Stimulated activated CD4-positive, alpha-beta T cell treated with anti-CD3 and anti-CD28 coated beads, Interleukin-12 subunit alpha, Interleukin-12 subunit beta, amount 100 ng/mL, for 24 hours (primary cell): ENCODE data around the gene BCL6.

Experiments
- DNase-seq, 2 experiments: peaks; one replicate each; pipeline ENCODE4 v3.0.0-alpha.2; 2020; ENCODE audit warnings: low read depth in 2 of 2

The BCL6 gene

DNA sequence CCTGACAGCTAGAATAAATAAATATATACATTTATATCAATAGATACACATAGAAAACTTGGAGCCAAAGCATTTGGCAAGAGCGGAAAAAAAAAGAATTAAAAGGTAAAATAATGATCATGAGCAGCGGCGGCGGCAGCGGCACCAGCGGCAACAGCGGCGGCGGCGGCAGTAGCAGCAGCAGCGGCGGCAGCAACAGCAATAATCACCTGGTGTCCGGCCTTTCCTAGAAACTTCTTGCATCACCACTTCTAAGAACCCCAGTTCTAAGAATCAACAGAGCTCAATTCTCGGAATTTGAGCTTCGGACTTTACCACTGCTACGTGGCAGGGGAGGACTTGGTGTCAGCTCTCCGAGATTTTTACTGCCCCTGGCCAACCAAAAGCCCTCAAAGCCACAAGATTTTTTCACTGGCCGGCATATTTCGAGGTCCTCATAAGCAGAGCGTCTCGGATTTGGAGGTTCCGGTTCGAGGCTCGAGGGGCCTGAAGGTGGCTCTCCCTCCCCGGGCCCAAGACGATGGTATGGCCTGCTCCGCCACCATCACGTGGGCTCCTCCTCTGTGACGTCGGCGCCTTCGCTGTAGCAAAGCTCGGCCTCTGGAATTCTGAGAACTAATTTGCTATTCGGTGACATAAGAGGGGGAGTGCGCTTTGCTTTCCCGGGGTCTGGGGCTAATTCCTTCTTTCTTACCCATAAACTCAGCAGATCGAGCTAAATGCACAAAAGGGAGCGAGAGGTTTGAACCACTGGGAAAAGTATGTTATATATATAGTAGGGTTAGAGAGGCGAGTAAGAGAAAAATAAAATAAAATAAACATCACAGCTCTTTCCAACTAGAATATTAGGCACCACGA is at the start of gene BCL6:
BCL6 (minus strand) TSS at position 268 of the 858 bp plus-strand sequence. CDS start 11,775 bp downstream, outside the sequence.
- DNase-seq: peak; percentile 74 to 76

- DNase-seq: no peak
Measured at GRCh38 chr3:187794731-187795130, 49.5 kb upstream of the BCL6 start.

DNA sequence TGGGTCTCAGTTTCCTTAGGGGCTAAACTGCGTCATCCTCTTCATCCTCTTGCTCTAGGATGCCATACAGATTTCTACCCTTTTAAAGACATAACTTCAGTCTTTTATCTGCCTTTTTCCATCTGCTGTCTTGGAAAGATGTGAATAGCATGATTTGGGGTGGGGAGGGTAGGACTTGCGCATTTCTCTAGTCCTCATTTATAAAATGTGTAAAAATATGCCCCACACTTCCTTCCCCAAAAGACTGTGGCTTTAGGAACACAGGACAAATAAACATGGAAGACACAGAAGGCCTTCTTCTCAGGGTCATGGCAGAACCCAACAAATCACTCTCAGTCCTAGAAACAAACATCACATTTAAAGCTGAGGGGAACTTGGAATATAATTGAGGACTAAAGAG is 48.4 kb upstream of the BCL6 start:
- no peak for DNase-seq

DNA sequence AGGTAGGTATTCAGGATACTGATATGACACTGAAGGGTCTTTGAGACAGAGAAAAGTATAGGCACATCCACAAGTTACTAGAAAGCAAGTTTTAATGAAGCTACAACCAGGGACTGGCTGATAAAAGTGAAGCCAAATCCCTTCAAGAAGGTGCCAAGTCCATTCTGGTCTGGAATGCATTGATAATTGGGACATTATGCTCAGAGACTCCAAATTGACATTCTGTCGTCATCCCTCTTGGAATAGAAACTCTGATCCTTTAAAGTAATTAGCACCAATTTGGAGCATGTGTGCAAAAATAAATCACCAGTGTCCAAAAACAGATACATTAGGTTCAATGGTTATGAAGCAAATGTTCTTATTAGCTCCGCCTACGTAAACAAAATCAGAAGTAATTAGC is 47.3 kb upstream of the BCL6 start:
- DNase-seq: no peak

DNA sequence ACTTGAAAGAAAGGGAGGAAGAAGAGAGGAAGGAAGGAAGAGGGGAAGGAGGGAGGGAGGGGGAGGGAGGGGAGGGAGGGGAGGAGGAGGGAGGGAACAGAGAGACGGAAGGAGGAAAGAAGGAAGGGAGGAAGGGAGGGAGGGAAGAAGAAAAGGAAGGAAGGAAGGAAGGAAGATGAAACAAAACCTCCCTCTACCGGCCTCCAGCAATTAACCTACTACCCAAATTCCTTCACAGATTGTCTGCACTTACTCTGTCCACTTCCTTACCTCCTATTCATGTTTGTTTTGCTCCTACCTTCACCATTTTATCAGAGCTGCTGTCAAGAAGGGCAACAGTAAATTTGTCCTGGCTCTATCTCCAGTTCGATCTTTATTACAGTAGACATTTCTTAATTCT is 44.6 kb upstream of the BCL6 start:
- DNase-seq: no peak

GRCh38 chr3:187788984-187789857 is 44.0 kb upstream of the BCL6 start:
- no peak for DNase-seq

DNA sequence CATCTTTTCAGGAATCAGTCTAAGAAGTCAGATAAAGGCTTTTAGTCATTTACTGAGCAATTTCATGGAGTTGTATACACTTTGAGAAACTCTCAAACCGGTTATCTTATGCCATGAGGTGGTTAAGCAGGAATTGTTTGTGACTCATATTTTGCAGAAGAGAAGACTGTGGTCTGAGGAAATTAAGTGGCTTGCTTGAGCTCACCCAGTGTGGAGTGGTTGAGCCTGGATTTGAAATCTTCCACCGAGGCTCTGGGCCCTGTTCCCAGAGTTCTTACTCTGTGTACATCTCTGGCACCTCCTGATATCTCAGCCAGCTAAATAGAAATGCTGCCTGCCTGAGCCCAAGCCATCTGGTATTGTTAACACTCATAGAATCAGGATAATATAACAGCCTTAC is 37.8 kb upstream of the BCL6 start:
- no peak for DNase-seq

DNA sequence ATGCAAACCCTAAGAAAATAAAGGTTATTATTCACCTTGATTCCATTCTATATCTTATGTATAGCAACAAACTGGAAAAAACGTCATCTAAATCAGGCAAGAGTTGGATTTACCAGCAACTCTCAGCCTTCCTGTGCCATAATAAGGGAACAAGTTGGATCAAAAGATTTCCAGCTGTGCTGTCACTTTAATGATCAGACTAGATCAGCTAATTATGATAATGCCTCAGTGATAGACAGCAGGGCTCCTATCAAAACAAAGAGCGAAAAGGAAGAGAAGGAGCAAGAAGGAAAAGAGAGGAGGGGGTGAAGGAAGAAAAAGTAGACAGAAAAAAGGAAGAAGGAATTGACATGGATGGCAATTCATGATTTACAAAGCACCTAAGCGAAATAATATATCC is 36.7 kb upstream of the BCL6 start:
- no peak for DNase-seq

GRCh38 chr3:187781001-187781400 is 35.7 kb upstream of the BCL6 start:
- no peak for DNase-seq

DNA sequence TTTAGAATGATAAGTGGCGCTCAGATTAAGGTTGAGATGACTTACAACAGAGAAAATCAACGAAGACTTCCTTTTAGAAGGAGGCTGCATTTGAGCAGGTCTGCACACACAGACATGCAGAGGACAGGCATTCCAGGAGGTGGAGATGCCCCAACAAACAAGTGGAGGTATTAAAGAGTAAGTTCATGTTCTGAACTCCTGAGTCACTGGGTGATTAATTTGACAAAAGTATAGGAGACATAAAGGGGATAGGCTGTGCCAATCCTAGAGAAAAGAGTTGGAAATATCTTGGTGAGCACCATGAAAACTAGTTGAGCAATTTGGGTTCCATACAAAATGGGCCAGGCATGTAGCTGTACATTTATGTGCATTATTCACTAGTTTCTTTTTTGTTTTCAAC is 33.5 kb upstream of the BCL6 start:
- DNase-seq: no peak

GRCh38 chr3:187777331-187777941 is 32.2 kb upstream of the BCL6 start:
- DNase-seq: no peak

- no peak for DNase-seq
Measured at GRCh38 chr3:187775549-187775948, 30.3 kb upstream of the BCL6 start.

DNA sequence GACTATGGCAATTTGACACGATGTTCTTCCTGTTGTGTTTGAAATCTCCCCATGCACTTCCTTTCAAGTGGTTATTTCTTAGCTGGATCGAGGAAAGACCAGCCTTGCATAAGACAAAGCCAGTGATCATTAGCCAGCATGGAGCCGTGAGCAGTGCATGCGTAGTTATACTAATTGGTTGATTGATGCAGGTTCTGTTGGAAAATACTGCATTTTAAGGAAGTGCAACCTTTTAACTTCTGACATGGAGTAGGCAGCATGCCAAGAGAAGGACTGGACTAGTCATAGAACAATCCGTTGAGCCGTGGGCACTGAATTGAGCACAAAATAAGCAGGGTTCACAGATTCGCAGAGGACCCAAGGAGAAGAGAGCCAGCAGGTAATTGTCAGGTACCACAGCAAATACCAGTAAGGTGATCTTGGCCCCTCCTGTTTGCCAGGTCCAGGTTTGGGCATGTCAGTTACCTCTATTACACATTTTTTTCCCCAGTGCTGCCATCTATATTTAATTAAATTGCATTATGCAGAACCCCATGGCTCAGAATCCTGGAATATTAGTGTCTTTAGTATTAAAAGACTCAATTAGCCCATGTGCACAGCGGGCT is 29.0 kb upstream of the BCL6 start:
- no peak for DNase-seq

DNA sequence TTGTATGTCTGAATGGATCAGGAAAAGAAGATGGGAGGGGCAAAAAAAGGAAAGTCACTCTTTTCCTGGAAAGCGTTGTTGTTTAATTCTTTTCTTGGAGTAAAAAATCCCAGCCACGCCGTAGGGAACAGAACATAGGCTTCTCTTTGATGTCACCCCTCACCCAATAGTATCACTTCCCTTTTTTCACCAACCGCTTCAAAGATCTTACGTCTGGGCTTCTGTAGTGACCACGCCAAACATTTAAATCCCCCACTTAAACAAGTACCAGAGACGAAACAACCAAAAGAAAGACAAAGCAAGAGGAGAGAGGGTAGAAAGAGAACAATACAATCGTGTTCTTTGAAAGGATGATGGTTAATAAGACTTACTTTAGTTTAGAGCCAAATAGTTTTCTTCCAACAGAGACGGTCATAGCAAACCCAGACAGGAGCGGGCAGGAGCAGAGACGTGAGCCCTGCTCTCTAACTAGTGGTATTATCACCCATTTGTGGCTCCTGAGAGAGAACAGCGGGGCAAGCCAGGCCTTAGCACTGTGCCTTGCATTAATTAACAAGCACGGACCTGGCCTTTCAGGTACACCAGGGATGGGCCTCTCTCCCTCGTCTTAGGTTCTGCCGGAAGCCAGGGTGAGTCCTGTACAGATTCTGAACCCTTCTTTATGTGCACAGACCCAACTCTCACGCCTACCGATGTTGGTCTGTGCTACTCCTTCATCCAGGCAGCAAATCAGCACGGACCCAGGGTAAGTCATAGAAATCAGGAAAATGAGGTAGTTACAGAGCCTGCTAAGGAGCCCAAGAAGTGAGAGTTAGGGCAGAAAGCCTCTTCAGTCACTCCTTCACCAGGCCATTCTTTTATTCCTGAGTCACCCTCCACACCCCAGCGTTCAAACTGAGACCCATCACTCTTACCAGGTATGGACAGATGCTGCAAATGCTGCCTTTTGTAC is 28.2 kb upstream of the BCL6 start:
- DNase-seq: no peak

GRCh38 chr3:187770224-187770623 is 25.0 kb upstream of the BCL6 start:
- DNase-seq: peak in 1 of 2 experiments; percentile 13

DNA sequence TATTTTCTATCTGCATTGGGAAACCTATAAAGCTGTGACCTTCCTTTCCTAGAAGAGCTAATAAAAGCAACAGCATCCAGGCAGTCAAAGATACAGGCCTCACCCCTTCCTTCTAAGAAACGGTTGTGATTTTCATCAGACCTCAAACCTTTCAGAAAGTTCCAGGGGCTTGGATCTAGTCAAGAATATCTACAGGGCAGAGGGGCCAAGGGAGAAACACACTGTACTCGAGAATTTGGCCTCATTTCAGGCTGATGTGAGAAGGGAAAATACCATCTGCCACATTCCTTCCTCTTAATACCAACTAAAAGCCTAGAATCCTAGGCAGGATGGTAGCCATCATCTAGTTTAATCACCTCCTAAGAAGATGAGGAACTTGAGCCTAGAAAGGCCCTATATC is 24.5 kb upstream of the BCL6 start:
- no peak for DNase-seq

- no peak for DNase-seq
Measured at GRCh38 chr3:187767266-187768012, 22.2 kb upstream of the BCL6 start.

- no peak for DNase-seq
Measured at GRCh38 chr3:187765342-187765741, 20.1 kb upstream of the BCL6 start.

DNA sequence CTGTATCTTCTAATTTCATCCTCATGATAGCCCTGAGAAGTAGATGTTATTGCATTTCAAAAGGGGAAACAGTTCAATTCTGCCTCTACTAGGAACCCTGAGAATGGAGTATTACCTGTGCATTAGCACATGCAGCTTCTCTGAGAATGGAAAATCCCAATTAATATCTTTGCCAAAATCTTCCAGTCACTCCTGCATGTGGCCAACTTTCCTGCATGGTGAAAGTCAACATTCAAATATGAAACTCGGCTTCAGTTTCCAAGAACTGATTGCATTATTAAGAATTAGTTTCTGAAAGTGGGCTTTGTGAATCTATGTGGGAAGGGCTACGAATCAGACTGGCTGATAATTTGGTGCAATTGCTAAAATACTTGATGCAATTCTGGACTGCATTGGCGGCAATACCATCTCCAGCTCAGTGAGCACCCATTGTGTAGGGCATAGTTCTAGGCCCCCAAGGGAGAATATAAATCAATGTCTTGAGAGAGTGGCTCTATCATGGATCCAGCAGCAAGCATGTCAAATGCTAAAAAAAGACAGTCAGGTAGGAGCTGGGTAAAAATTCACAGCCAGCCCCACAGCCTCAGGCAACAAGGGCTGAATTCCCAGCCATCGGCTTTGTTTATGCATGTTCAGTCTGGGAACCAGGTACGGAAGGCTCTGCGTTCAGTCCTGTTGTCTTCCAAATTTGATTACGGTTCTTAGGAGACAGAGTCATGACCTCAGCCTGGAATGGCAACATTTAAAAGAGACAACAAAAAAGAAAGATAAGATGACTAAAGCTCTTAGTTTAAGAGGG is 18.8 kb upstream of the BCL6 start:
- no peak for DNase-seq
